ENCODE results near the gene PDE4A.
A peak's percentile ranks its signal among the peaks of the same experiment; 100 is the strongest.
"Not testable (repeated sequence)": the region's sequence is repeated elsewhere in the genome, so short reads cannot be mapped to it uniquely, and the experiment has no call there.

The PDE4A gene

DNA sequence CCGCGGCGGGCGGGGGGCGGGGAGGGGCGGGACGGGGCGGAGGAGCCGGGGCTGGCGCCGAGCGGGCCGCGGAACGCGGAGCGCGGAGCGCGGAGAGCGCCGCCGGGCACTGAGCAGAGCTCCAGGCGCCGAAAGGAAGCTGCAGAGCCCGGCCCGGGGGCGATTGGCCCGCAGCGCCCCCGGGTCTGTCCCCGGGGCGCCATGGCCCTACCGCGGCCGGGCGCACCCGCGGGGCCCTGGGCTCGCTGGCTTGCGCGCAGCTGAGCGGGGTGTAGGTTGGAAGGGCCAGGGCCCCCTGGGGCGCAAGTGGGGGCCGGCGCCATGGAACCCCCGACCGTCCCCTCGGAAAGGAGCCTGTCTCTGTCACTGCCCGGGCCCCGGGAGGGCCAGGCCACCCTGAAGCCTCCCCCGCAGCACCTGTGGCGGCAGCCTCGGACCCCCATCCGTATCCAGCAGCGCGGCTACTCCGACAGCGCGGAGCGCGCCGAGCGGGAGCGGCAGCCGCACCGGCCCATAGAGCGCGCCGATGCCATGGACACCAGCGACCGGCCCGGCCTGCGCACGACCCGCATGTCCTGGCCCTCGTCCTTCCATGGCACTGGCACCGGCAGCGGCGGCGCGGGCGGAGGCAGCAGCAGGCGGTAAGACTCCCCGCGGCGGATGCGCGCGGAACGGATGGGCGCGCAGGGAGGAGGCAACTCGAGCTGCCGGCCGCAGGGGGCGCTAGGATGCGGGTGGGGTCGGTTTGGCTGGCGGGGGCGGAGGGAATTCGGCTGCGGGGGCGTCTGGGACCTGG lies at the start of gene PDE4A:
PDE4A (plus strand) TSS at position 95 of the 796 bp plus-strand sequence; CDS start at position 322, 227 bp downstream.
- peak; percentile 60 for DNase-seq (ENCODE audit: low read depth, low spot score)

DNA sequence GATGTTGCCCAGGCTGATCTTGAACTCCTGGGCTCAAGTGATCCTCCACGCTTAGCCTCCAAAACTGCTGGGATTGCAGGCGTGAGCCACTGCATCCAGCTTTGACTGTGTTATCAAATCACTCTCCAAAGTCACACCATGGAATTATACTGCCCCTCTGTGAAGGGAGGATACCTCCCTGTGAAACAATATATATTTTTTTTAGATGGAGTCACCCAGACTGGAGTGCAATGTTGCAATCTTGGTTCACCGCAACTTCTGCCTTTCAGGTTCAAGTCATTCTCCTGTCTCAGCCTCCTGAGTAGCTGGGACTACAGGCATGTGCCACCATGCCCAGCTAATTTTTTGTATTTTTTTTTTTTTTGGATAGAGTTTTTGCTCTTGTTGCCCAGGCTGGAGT lies 47.6 kb upstream of the PDE4A start:
- DNase-seq (ENCODE audit: low read depth, low spot score): no peak

DNA sequence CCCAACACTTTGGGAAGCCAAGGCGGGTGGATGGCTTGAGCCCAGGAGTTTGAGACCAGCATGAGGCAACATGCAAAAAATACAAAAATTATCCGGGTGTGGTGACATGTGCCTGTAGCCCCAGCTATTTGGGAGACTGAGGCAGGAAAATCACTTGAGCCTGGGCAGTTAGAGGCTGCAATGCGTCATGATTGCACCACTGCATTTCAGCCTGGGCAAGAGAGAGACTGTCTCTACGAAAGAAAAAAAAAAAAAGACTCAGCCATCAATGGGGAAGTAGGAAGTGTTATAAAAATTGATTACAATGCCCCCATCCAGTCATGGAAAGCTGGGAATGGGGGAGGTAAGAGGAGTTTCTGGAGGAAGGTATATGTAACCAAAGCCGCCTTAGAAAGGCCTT lies 45.4 kb upstream of the PDE4A start:
- no peak for DNase-seq (ENCODE audit: low read depth, low spot score)

DNA sequence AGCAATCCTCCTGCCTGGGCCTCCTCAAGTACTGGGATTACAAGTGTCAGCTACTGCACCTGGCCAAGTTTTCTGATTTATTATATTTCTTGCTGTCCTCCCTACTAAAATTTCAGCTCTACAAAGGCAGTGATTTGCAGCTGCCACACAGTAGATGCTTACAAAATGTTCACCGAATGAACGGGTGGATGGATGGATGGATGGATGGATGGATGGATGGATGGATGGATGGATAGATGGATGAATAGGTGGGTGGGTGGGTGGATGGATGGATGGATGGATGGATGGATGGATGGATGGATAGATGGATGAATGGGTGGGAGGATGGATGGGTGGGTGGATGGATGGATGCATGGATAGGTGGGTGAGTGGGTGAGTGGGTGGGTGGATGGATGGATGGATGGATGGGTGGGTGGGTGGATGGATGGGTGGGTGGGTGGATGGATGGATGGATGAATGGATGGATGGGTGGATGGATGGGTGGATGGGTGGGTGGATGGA lies 43.1 kb upstream of the PDE4A start:
- not testable (repeated sequence) for DNase-seq (ENCODE audit: low read depth, low spot score)

DNA sequence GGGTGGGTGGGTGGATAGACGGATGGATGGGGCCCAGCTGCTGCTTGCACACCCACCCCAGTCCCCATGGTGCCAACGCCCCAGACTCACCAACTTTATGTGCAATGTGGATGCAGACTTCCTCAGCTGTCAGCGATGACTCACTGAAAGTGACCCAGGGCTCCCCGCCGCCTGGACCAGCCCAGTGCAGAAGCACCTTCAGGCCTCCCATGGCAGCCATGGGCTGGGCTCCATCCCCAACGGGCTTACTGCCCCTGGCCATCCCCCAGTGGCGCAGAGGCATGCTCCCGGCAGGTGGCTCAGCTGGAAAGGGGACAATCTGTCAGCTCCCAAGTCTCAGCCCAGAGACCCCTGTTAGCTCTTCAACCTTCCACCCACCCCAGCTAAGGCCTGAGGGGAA lies 42.2 kb upstream of the PDE4A start:
- no peak for DNase-seq (ENCODE audit: low read depth, low spot score)

DNA sequence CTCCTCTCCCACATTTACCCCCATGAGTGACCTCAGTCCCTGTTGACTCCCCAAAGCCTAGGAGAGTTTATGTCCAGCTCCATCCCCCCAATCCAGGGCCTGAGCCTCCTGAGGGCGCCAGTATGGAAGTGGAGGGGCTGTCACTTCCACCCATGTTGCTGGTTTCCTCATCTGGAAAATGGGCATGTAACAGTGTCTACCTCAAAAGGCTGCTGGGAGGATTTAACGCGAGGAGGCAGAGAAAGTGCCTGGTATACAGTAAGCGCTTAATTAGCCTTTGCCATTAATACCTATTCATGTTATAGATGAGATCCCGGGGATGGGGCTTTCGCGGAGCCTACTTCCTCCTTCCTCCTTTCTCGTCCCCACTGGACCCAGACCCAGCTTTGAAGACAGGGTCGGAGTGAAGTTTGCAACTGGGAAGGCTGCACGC lies 40.4 kb upstream of the PDE4A start:
- DNase-seq (ENCODE audit: low read depth, low spot score): no peak

DNA sequence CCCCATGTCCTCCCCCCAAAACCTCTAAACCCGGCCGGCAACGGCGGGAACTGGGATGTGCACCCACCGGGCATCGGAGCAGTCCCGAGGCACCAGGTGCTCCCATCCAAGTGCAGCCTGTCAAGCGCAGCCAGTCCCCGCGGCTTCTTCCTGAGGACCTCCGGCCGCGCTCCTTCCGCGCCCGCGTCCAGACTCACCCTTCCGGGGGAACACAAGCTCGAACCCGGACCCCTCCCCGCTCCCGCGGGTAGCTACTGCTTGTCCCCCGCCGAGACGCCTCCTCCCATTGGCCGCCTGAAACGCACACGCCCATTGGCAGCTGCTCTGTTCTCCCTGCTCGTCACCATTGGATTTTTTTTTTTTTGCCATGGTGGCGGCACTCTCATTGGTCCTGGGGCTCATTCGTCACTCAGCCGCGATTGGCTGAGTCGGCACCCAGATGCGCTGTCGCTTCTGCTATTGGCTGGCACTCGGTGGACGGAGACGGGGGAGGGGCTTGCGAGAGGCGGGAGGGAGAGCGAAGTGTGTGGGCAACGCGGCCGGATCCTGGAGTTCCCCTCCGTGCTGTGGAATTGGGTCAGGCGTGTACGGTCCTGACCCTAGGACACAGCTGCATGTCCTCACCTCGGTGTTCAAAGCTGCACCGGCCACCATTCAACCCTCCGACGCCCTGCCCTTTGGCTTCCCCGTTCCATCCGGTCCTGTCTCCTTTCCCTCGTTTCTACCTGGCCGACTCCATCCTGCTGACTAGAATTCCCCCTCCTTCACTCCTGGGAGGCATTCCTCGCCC lies 39.8 kb upstream of the PDE4A start, which contains the start of gene TYK2:
TYK2 (minus strand) TSS at position 260 of the 790 bp plus-strand sequence. CDS start 2,166 bp downstream, outside the sequence.
- peak; percentile 100 for DNase-seq (ENCODE audit: low read depth, low spot score)

DNA sequence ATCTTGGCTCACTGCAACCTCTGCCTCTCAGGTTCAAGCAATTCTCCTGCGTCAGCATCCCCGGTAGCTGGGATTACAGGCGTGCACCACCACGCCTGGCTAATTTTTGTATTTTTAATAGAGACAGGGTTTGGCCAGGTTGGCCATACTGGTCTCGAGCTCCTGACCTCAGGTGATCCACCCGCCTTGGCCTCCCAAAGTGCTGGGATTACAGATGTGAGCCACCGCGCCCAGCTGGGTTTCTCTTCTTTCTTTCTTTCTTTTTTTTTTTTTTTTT lies 37.2 kb upstream of the PDE4A start:
- DNase-seq (ENCODE audit: low read depth, low spot score): not testable (repeated sequence)

DNA sequence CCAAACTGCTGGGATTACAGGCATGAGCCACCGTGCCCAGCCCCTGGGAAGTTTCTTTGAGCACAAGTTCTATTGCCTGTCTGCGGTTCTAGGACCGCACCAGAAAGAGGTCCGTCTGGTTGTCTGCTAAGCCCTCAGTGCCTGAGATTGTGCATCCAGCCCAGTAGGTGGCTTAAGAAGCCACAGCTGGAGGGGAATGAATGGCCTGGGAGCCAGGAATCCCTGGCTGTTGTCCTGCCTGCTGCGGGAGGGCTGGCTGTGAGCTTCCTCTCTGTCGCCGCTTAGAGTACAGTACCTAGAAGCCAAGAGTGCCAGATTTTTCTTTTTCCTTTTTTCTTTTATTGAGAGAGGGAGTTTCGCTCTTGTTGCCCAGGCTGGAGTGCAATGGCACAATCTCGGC lies 35.8 kb upstream of the PDE4A start:
- DNase-seq (ENCODE audit: low read depth, low spot score): peak; percentile 71

DNA sequence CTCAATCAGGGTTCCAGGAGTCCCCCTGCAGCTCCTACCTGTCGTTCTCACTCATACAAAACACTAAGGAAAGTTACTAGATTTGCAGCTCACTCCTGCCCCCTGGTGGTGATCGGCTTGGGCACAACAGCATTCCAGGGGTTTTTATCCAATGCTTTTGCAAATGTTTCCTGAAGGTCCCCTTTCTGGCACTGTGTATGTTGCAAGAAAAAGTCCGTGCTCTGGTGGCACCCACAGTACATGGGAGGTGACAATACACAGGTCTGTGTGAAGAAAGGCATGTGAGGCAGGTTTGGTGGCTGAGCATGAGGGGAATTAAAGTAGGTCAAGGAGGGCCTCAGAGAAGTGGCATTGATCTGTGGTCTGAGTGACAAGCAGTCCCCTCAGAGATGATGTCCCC lies 31.4 kb upstream of the PDE4A start:
- DNase-seq (ENCODE audit: low read depth, low spot score): peak; percentile 88

DNA sequence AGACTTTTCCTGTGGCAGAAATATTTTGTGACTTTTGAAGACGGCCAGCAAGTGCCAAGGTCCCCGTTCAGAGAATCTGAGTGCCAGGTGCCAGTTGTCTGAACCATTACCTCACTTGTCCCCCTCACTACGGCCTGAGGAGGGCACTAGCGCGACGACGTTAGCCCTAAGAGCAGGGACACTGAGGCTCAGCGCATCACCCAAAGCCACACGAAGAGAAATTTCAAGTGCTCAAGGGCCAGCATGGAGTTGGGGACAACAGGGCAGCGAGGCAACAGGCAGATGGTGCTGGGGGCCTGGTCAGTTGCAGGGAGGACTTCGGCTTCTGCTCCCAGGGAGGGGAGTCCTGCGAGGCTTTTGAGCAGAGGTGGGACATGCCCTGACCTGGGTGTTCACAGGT lies 30.5 kb upstream of the PDE4A start:
- peak; percentile 39 for DNase-seq (ENCODE audit: low read depth, low spot score)

DNA sequence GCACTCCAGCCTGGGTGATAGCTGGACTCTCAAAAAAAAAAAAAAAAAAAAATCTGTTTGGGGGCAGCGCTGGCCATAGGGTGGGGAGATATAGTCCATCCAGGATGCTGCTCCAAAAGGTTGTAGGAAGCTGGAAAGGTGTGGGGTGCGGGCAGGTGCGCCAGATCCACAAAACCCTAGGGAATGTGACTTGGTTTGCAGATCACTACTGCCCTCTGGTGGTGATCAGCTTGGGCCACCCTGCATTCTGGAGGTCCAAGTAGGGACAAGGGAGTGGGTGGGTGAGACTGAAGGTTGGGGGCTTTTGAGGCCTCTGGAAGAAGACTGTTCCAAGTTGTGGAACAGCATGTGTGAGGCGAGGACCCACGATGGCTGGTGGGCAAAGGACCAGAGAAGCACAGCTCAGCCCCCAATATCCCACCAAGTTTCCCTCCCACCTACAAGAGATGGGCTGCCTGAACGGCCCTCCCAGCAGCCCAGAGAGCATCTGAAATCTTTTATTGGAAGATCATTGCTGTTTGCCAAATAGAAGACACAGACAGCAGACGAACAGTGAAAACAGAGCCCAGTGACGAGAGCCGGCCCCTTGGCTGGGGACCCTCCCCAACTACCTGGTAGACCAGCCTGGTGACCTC lies 29.6 kb upstream of the PDE4A start:
- peak; percentile 82 for DNase-seq (ENCODE audit: low read depth, low spot score)

DNA sequence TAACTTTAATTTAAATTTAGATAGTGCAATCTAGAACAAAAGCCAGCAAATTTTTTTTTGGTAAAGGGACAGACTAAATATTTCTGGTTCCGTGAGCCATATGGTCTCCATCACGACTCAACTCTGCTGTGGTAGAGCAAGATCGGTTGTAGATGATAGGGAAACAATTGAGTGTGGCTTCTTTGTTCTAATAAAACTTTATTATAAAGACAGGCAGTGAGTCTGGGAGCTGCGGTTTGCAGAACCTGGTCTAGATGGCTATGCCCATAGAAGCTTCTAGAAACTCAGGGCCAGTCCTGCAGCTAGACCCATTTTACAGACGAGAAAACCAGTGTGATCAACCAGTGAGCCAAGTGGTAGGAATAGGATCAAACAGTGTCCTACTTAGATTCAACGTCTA lies 28.2 kb upstream of the PDE4A start:
- DNase-seq (ENCODE audit: low read depth, low spot score): no peak

DNA sequence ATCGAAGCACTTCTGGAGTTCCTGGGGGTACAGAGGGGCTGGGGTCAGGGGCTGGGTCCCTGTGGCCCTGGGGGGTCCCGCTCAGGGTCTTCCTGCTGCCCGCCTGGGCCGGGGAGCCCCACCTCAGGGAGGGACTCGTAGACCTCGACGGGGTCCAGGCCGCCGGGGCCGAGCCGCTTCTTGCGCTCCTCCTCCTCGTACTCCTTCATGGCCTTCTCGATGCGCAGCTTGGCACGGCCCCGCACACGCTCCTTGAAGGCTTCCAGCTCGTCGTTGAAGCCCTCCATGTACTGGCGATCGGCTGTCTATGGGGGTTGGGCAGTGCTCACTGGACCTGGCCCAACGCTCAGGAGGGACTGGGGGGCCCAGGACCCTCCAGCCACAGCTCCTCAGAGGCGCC lies 27.2 kb upstream of the PDE4A start:
- no peak for DNase-seq (ENCODE audit: low read depth, low spot score)

DNA sequence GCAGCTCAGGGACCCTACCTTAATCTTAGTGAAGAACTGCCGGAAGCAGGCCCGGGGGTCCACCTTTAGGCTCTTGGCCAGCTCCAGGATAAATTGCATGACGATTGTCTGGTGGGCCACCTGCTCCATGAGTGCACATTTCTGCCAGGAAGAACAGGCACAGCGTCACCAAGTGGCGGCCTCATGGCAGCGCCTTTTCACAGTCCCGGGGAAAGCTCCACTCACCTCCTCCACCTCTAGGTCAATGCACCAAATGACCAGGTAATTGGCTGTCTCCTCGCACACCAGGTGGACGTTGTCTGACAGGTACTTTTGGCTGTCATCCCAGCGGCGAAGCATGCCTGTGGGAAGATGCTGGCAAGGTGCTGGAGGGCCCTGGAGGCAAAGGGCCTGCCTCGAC lies 25.3 kb upstream of the PDE4A start:
- no peak for DNase-seq (ENCODE audit: low read depth, low spot score)

DNA sequence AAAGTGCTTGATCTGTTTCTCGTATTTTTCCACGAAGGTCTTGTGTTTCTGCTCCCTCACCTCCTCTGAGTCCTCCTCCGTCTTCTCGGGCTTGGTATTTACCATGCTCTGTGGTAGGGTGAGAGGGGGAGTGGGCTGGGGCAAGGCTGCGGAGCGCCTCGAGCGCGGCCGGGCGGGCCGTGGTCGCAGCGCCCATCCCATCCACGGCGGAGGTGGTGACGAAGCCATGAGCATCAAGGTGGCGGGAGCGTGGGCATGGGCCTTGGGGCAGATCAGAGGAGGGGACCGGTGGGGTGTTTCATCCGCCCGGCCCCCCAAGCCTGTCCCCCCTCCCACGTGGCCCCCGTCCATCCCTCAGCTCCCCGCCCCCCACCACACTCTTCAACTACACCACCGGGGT lies 24.9 kb upstream of the PDE4A start:
- DNase-seq (ENCODE audit: low read depth, low spot score): no peak

DNA sequence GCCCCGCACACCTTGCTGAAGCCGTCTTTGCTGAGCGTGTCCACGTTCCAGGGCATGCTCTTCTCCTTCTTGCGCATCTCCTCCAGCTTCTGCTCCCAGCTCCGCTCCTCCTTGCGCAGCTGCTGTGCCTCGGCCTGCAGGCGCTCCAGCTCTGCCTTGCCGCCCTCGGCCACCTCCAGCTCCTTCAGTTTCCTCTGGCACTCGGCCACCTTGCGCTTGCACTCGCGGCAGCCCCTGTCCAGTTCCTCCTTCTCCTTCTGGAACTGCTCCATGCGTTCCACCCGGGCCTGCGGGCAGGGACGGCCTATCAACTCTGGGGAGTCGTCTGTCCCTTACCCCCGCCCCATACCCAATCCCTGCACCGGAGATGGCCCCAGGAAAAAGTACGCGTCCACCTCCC lies 24.4 kb upstream of the PDE4A start:
- DNase-seq (ENCODE audit: low read depth, low spot score): no peak

DNA sequence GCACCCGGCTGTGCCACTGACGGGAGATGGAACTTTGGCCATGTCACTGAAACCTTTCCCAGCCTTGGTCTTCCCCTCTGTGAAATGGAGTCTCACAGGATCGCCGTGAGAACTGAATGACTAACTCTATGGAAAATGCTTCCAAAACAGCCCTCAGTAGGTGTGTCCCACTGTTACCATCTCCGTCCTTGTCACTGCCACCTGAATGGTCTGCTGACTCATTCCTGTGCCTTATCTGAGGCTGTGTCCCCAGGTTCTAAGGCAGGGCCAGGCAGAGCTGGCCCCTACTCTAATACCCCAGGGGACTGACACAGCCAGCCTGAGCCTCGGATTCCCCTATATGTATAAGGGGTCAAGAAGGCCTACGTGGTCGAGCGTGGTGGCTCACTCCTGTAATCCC lies 21.5 kb upstream of the PDE4A start:
- no peak for DNase-seq (ENCODE audit: low read depth, low spot score)

DNA sequence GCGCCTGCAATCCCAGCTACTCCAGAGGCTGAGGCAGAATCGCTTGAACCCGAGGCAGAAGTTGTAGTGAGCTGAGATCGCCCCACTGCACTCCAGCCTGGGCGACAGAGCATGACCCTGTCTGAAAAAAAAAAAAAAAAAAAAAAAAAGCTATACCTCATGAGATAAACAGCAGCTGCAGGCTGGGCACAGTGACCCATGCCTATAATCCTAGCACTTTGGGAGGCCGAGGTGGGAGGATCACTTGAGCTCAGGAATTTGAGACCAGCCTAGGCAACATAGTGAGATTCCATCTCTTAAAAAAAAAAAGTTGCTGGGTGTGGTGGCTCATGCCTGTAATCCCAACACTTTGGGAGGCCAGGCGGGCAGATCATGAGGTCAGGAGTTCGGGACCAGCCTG lies 21.0 kb upstream of the PDE4A start:
- not testable (repeated sequence) for DNase-seq (ENCODE audit: low read depth, low spot score)

DNA sequence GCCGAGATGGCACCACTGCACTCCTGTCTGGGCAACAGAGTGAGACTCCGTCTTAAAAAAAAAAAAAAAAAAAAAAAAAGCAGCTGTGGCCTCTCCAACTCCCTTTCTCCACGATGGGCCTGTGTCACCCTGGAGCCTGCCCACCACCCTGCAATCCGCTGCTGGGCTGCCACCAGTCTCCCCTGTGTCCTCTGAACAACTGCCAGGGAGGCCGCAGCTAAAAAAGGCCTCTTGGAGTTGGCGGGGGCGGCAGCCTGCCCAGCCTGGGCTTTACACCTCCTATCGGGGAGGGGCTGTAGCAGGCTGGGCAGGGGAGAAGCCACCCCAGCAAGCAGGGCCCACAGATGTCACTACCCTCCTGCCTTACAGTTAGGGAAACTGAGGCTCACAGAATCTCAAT lies 20.5 kb upstream of the PDE4A start:
- no peak for DNase-seq (ENCODE audit: low read depth, low spot score)

DNA sequence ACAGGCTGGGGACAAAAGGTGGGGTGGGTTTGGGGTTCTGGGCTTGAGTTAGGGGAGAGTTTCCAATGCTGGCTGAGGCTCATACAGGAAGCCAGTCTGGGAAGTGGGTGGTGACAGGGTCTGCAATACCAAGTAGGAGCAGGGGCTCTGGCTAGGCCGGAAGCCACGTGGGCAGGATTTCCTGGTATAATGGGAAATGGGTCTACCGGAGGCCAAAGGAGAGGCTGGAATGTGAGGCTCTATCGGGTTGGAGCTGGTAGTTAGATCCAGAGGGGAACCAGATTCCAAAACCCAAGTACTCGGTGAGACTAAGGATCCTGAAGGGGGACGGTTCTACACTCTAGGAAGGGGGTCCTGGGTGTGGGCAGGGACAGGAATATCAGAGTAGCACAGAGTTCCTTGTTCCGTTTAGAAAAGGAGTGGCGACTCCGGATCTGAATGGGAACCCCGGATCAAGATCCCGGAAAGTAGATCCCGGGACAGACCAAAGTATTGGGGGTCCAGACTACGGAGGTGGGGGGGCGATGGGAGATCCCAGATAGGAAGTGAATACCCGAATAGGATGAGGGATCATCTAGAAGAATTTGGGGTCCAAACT lies 17.8 kb upstream of the PDE4A start:
- peak; percentile 77 for DNase-seq (ENCODE audit: low read depth, low spot score)
